GM12873 (cell line): ENCODE measurements around the gene TBC1D10A.

Experiments
- CTCF ChIP-seq: IDR thresholded peaks from 2 replicates; pipeline ENCODE4 v1.5.1; 2012; ENCODE audit warnings: low read depth, mild to moderate bottlenecking, moderate library complexity, low read length, control low read depth; ENCODE audit not compliant: insufficient read depth; ENCODE audit errors: missing control alignments

Gene TBC1D10A

GRCh38 chr22:30272781-30273601 lies 53.8 kb downstream of the TBC1D10A start:
- no peak for TF ChIP-seq CTCF

- no peak for TF ChIP-seq CTCF
These were observed 55.9 kb downstream of the TBC1D10A start for GRCh38 chr22:30270832-30271231.

GRCh38 chr22:30268331-30268730 lies 58.4 kb downstream of the TBC1D10A start:
- no peak for TF ChIP-seq CTCF

- no peak for TF ChIP-seq CTCF
These were observed 59.1 kb downstream of the TBC1D10A start for GRCh38 chr22:30267382-30268302.

GRCh38 chr22:30266445-30267381 lies 60.0 kb downstream of the TBC1D10A start, which contains the start of gene OSM:
Gene OSM (minus strand): TSS chr22:30266851. CDS start chr22:30266799, 52 bp downstream.
- no peak for TF ChIP-seq CTCF

GRCh38 chr22:30265823-30266444 lies 60.8 kb downstream of the TBC1D10A start:
- no peak for TF ChIP-seq CTCF
